ENCODE data around the gene FOXI1. TPM values are rescaled to one million over a fixed set of nuclear protein-coding genes. Genes with fewer than 3 reads are reported as not detected.
"Not testable (repeated sequence)": the region's sequence is repeated elsewhere in the genome, so short reads cannot be mapped to it uniquely, and the experiment has no call there.

Gene FOXI1
- total RNA-seq, 1 donor from 2014 or later, result not detected

DNA sequence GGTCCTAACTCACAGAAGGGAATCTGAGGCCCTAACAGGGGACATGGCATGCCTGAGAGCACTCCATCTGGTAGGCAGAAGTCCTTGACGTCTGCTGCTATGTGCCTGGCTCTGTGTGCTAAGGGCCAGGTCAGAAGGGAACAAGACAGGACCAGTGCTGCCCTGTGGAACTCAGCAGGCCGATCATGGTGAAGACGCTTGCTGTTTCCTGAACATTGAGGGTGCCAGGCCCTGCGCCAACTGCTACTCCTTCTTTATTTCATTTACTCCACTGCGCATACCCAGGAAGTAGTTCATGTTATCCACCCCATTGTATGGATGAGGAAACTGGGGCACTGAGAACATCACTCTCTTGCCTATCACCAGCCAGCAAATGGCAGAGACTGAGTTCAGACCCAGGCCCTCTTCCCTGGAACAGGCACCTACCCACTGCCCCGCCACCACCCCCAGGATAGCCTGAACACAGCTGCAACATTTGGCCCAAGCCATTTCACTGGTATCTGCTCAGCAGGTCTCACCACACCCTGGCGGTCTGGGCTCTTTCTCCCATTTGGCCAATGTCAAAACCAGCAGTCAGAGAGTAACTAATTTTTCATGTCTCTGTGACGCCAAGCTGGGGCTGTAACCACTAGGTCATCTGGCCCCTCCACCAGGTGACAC is 24.8 kb upstream of the FOXI1 start:
- TF ChIP-seq CTCF (IDR thresholded peaks at IDR 0.05), result no peak
- DNase-seq (no peak), ATAC-seq (no peak)

DNA sequence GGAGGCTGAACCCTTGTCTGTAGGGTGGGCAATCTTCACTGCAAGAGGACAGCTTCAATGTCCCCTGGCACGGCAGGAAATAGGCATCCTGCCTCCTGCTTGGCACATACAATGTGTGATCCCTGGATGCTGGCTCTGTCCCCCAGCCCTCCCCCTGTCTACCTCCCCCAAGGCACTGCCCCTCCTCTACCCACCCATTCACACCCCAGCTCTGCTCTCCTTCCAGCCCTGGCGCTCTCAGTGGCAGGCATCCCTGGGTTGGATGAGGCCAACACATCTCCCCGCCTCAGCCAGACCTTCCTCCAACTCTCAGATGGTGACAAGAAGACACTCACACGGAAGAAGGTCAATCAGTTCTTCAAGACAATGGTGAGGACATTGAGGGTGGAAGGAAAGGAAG is 24.1 kb upstream of the FOXI1 start:
- H3K27me3 ChIP-seq, result no peaks in the 10 kb centered on the region
- DNase-seq (no peak), ATAC-seq (no peak)
- no peak for TF ChIP-seq CTCF (IDR thresholded peaks at IDR 0.05)
- H3K9me3 ChIP-seq, result no peaks in the 10 kb centered on the region
- H3K27ac ChIP-seq, result no peak overlapping the region
- H3K4me1 ChIP-seq, result no peaks in the 10 kb centered on the region
- H3K36me3 ChIP-seq, result peaks cover 5% of the 10 kb centered on the region
- intact Hi-C loops (cut with DNase I), result no loop called here
- H3K4me3 ChIP-seq, result no peak overlapping the region

More for the DNA sequence above, 24.8 kb upstream of the FOXI1 start:
- no peaks in the 10 kb centered on the region for H3K9me3 ChIP-seq
- peaks cover 5% of the 10 kb centered on the region for H3K36me3 ChIP-seq
- no peak overlapping the region for H3K4me3 ChIP-seq
- H3K27me3 ChIP-seq, result no peaks in the 10 kb centered on the region
- no peaks in the 10 kb centered on the region for H3K4me1 ChIP-seq
- no peak overlapping the region for H3K27ac ChIP-seq
- intact Hi-C loops (cut with DNase I), result no loop called here

GRCh38 chr5:170082701-170083100 is 23.0 kb upstream of the FOXI1 start:
- intact Hi-C loops (cut with DNase I), result no loop called here
- DNase-seq, result no peak
- H3K27ac ChIP-seq, result no peak overlapping the region

DNA sequence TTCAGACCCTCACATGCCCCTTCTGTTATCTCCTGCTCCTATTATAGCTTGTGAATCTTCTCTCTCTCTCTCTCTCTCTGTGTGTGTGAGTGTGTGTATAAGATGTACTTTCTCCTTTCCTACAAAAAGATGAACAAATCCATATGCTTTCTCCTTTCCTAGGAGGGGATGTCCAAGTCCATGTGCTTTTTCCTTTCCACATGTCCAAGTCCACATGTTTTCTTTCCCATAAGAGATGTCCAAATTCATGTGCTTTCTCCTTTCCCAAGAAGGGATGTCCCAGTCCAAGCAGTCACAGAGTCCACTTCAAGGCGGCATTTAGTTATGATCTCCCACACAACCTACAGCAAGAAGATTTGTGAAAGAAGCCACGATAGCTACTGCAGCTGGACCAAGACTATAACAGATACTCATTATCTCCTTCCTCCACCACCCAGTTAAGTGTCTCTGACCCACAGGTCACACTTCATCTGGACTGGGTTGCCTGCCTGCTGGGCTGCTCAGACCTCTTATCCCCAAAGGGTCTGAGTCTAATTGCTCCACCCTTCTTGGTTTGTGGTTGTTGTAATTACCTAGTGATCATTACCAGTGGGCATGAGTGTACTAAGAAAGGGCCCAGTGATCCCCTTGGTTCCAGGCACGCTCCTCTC is 18.4 kb upstream of the FOXI1 start:
- no peaks in the 10 kb centered on the region for H3K27me3 ChIP-seq
- ATAC-seq, result no peak
- H3K27ac ChIP-seq, result no peak overlapping the region
- no peak overlapping the region for H3K4me3 ChIP-seq
- no peak for DNase-seq
- no peaks in the 10 kb centered on the region for H3K36me3 ChIP-seq
- no peaks in the 10 kb centered on the region for H3K4me1 ChIP-seq
- intact Hi-C loops (cut with DNase I), result no loop called here
- TF ChIP-seq CTCF (IDR thresholded peaks at IDR 0.05), result no peak
- H3K9me3 ChIP-seq, result no peaks in the 10 kb centered on the region

More at GRCh38 chr5:170082701-170083100, 23.0 kb upstream of the FOXI1 start:
- H3K9me3 ChIP-seq, result no peaks in the 10 kb centered on the region
- no peaks in the 10 kb centered on the region for H3K27me3 ChIP-seq
- TF ChIP-seq CTCF (IDR thresholded peaks at IDR 0.05), result no peak
- H3K4me3 ChIP-seq, result no peak overlapping the region
- no peak for ATAC-seq
- peaks cover 5% of the 10 kb centered on the region for H3K36me3 ChIP-seq
- H3K4me1 ChIP-seq, result no peaks in the 10 kb centered on the region

- TF ChIP-seq CTCF (IDR thresholded peaks at IDR 0.05), result no peak
- Histone ChIP-seq H3K9me3 (no peaks in the 10 kb centered on the region), H3K36me3 (no peaks in the 10 kb centered on the region), H3K27ac (no peak overlapping the region), H3K4me1 (peaks cover 9% of the 10 kb centered on the region), H3K27me3 (no peaks in the 10 kb centered on the region), H3K4me3 (no peak overlapping the region)
- intact Hi-C loops (cut with DNase I), result no loop called here
- DNase-seq (no peak), ATAC-seq (no peak)
These were observed 13.1 kb upstream of the FOXI1 start for GRCh38 chr5:170092455-170093101.

GRCh38 chr5:170094329-170094728 is 11.4 kb upstream of the FOXI1 start:
- H3K36me3 ChIP-seq; H3K27me3 ChIP-seq; ATAC-seq; intact Hi-C loops (cut with DNase I); H3K4me3 ChIP-seq; H3K27ac ChIP-seq; H3K4me1 ChIP-seq; H3K9me3 ChIP-seq: not testable (repeated sequence)
- DNase-seq, result peak; percentile 73

All from upper lobe of right lung (tissue), 1 donor.